ENCODE measurements around the gene APEX1.
A peak's percentile ranks its signal among the peaks of the same experiment; 100 is the strongest.
"Not testable (repeated sequence)": the region's sequence is repeated elsewhere in the genome, so short reads cannot be mapped to it uniquely, and the experiment has no call there.

APEX1 gene

DNA sequence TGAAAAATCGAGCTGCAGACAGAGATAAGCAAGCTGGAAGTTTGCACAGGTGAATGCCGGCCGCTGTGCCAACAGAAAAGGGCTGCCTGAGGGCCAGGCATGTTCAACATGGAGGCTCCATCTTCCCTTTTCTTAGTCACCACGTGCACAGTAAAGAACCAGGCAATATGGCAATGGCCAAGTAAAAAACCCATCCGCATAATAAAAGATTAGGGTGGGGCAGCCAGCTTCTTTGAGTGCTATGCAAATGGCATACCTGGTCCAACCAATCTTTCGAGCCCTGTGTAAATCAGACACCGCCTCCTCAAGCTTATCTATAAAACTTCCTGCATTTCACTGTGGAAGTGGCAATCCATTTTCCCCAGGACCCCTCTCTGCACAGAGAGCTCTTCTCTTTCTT, 30.9 kb downstream of the APEX1 start:
- no peaks in the 10 kb centered on the region for H3K27me3 Mint-ChIP-seq
- no peak for DNase-seq
- H3K27ac Mint-ChIP-seq: no peak overlapping the region
- no peaks in the 10 kb centered on the region for H3K9me3 Mint-ChIP-seq
- no peak for ATAC-seq
- peaks cover 45% of the 10 kb centered on the region for H3K4me1 Mint-ChIP-seq
- no peak overlapping the region for H3K4me3 Mint-ChIP-seq

DNA sequence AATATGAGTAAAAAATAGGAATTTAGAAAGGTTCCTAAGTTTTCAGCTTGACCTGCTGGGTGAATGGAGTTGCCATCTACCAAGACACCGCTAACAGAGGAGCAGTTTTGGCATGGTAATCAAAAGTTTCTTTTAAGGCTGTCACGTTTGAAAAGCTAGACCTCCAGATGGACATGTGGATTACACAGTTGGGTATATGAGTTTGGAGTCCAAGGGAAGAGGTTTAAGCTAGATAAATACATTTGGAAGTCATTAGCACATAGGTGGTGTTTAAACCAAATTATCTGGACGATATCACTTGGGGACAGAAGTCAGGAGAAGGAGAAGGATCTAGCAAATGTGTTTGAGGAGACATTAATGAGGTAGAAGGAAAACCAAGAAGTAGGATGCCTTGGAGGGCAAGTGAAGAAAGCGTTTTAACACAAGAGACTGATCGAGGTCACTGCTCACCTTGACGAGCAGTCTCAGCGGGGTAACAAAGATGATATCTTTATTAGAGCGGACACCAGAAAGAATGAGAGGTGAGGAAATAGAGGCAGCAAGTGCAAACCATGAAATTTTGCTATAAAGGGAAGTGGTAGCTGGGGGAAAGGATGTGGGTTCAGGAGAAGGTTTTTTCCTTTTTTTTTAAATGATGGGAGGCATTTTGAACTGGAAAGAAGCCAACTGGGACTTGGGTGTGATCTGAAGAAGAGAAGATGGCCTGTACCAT, 31.8 kb downstream of the APEX1 start:
- Mint-ChIP-seq H3K4me3 (peak overlapping the region; percentile 30 to 53), H3K4me1 (peaks cover 52% of the 10 kb centered on the region), H3K27me3 (no peaks in the 10 kb centered on the region), H3K9me3 (no peaks in the 10 kb centered on the region), H3K27ac (peak overlapping the region in 1 of 2 donors; percentile 47)
- no peak for ATAC-seq
- DNase-seq: no peak

DNA sequence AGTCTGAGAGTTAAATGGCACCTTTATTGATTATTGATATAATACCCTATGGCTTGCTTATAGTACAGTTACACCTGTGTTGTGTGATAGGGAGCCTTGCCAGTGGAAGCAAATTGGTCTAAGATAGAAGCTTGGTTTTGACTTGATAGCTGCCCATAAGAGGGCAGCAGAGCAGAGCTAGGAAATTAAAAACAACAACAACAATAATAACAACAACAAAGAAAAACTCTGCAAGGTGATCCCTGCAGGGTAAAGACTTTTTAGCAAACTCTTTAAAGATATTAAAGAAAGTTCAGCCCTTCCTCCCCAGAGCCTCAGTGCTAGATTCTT, 32.3 kb downstream of the APEX1 start:
- no peaks in the 10 kb centered on the region for H3K9me3 Mint-ChIP-seq
- H3K27ac Mint-ChIP-seq: no peak overlapping the region
- peaks cover 48% of the 10 kb centered on the region for H3K4me1 Mint-ChIP-seq
- H3K27me3 Mint-ChIP-seq: no peaks in the 10 kb centered on the region
- ATAC-seq (no peak), DNase-seq (no peak)
- H3K4me3 Mint-ChIP-seq: peak overlapping the region in 1 of 2 donors; percentile 53

- H3K27ac Mint-ChIP-seq: peak overlapping the region; percentile 49 to 55
- no peaks in the 10 kb centered on the region for H3K9me3 Mint-ChIP-seq
- H3K27me3 Mint-ChIP-seq: no peaks in the 10 kb centered on the region
- H3K4me1 Mint-ChIP-seq: peaks cover 56% of the 10 kb centered on the region
- peak; percentile 52 for ATAC-seq
- peak overlapping the region; percentile 34 to 69 for H3K4me3 Mint-ChIP-seq
- no peak for DNase-seq
Observed at GRCh38 chr14:20489093-20489994, 34.3 kb downstream of the APEX1 start.

GRCh38 chr14:20490563-20490962, 35.5 kb downstream of the APEX1 start:
- no peaks in the 10 kb centered on the region for H3K27me3 Mint-ChIP-seq
- peak overlapping the region in 1 of 2 donors; percentile 94 for H3K27ac Mint-ChIP-seq
- H3K4me1 Mint-ChIP-seq: peaks cover 62% of the 10 kb centered on the region
- DNase-seq (no peak), ATAC-seq (no peak)
- H3K4me3 Mint-ChIP-seq: peak overlapping the region; percentile 44 to 81
- H3K9me3 Mint-ChIP-seq: peaks cover 0 to 8% of the 10 kb centered on the region in 2 donors

DNA sequence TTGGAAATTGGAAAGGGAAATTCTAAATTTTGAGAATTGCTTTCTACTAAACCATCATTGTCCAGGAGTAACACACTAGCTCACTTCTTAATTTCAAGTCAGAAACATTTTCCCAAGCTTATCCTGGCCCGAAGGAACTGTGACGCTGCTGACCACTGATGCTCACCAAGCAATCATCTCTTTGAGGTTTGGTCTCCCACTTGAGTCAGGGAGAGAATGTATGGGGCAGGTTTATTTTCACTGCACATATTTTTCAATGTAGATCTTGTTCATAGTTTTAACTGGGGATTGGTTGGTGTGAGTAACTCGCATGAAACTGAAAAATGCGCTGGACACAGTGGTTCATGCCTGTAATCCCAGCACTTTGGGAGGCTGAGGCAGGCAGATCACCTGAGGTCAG, 37.5 kb downstream of the APEX1 start:
- H3K27ac Mint-ChIP-seq: peak overlapping the region in 1 of 2 donors; percentile 67
- DNase-seq (no peak), ATAC-seq (no peak)
- H3K27me3 Mint-ChIP-seq: no peaks in the 10 kb centered on the region
- H3K9me3 Mint-ChIP-seq: peaks cover 0 to 14% of the 10 kb centered on the region in 2 donors
- H3K4me1 Mint-ChIP-seq: peaks cover 58% of the 10 kb centered on the region
- no peak overlapping the region for H3K4me3 Mint-ChIP-seq

- H3K4me1 Mint-ChIP-seq: peaks cover 57% of the 10 kb centered on the region
- peak overlapping the region in 1 of 2 donors; percentile 91 for H3K27ac Mint-ChIP-seq
- no peak for ATAC-seq
- no peaks in the 10 kb centered on the region for H3K27me3 Mint-ChIP-seq
- no peak for DNase-seq
- H3K9me3 Mint-ChIP-seq: peaks cover 0 to 14% of the 10 kb centered on the region in 2 donors
- H3K4me3 Mint-ChIP-seq: peak overlapping the region in 1 of 2 donors; percentile 44
Observed at GRCh38 chr14:20493634-20494033, 38.6 kb downstream of the APEX1 start.

GRCh38 chr14:20494935-20495766, 40.1 kb downstream of the APEX1 start:
- H3K27me3 Mint-ChIP-seq: no peaks in the 10 kb centered on the region
- H3K4me1 Mint-ChIP-seq: peaks cover 54% of the 10 kb centered on the region
- ATAC-seq (peak; percentile 63), DNase-seq (no peak)
- no peak overlapping the region for H3K27ac Mint-ChIP-seq
- peak overlapping the region; percentile 47 to 55 for H3K4me3 Mint-ChIP-seq
- peaks cover 0 to 14% of the 10 kb centered on the region in 2 donors for H3K9me3 Mint-ChIP-seq

GRCh38 chr14:20498622-20499021, 43.6 kb downstream of the APEX1 start:
- peak overlapping the region in 1 of 2 donors; percentile 33 for H3K4me3 Mint-ChIP-seq
- peak; percentile 37 for ATAC-seq
- peak overlapping the region in 1 of 2 donors; percentile 73 for H3K27ac Mint-ChIP-seq

DNA sequence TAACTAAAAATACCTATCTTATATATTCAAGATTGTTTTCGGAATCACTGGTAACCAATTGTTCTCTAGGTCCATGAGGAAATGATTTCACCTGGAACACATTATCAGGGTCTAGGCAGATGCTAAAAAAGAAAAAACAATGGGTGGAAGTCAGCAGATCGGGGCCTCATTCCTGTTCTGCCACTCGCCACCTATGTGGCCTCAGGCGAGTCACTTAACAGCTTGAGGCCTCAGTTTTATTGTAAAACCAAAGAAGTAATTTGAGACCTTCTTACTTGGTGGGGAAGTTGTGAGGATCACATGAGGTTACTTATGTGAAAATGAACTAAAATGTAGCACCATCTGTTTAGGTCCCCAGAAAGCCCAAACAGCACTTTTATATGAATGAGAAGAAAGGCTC, 44.1 kb downstream of the APEX1 start:
- Mint-ChIP-seq H3K27me3 (no peaks in the 10 kb centered on the region), H3K9me3 (peaks cover 0 to 14% of the 10 kb centered on the region in 2 donors), H3K4me3 (no peak overlapping the region), H3K4me1 (peaks cover 28% of the 10 kb centered on the region), H3K27ac (no peak overlapping the region)
- ATAC-seq (peak; percentile 83), DNase-seq (no peak)

More at GRCh38 chr14:20498622-20499021, 43.6 kb downstream of the APEX1 start:
- H3K9me3 Mint-ChIP-seq: peaks cover 0 to 14% of the 10 kb centered on the region in 2 donors
- DNase-seq: no peak
- peaks cover 33% of the 10 kb centered on the region for H3K4me1 Mint-ChIP-seq
- H3K27me3 Mint-ChIP-seq: no peaks in the 10 kb centered on the region

DNA sequence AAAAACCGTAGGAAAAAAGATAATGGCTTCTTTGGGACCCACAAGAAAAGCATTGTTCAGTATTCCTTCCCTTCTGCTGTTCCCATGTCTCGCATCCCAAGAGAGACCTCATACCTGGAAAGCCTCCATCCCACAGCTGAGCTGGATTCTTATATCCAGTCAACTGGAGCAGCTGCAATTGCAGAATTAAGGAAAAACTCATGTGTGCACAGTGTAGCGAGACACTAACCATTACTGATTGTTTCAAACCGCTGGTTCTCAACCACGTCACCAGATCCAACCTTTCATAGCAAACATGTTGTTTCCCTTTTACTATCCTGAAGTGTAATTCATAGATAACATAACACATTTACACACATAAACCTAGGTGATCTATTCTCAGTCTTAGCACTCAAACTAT, 44.9 kb downstream of the APEX1 start:
- no peak overlapping the region for H3K4me3 Mint-ChIP-seq
- no peaks in the 10 kb centered on the region for H3K27me3 Mint-ChIP-seq
- ATAC-seq (no peak), DNase-seq (no peak)
- H3K27ac Mint-ChIP-seq: no peak overlapping the region
- peaks cover 0 to 13% of the 10 kb centered on the region in 2 donors for H3K9me3 Mint-ChIP-seq
- peaks cover 23% of the 10 kb centered on the region for H3K4me1 Mint-ChIP-seq

DNA sequence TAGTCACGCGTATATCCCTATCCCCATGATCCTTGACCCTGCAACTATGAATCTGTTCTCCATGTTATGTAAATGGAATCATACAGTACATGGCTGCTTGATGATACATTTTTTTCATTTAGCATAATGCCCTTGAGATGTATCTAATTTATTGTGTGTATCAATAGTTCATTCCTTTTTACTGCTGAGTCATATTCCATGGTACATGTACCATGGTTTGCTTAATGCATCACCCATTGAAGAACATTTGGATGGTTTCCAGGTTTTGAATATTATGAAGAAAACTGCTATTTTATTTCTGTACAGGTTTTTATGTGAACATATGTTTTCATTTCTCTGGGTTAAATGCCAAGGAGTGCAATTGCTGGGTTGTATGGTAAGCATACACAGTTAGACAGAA, 46.3 kb downstream of the APEX1 start:
- no peaks in the 10 kb centered on the region for H3K9me3 Mint-ChIP-seq
- DNase-seq (no peak), ATAC-seq (no peak)
- no peaks in the 10 kb centered on the region for H3K27me3 Mint-ChIP-seq
- H3K27ac Mint-ChIP-seq: no peak overlapping the region
- no peak overlapping the region for H3K4me3 Mint-ChIP-seq
- peaks cover 9% of the 10 kb centered on the region for H3K4me1 Mint-ChIP-seq

GRCh38 chr14:20503898-20504297, 48.9 kb downstream of the APEX1 start:
- H3K27ac Mint-ChIP-seq: no peak overlapping the region
- ATAC-seq: no peak

DNA sequence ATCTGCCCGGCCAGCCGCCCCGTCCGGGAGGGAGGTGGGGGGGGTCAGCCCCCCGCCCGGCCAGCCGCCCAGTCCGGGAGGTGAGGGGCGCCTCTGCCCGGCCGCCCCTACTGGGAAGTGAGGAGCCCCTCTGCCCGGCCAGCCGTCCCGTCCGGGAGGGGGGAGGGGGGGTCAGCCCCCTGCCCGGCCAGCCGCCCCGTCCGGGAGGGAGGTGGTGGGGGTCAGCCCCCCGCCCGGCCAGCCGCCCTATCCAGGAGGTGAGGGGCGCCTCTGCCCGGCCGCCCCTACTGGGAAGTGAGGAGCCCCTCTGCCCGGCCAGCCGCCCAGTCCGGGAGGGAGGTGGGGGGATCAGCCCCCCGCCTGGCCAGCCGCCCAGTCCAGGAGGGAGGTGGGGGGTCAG, 51.2 kb downstream of the APEX1 start:
- DNase-seq, H3K4me3 Mint-ChIP-seq, ATAC-seq, H3K27me3 Mint-ChIP-seq, H3K9me3 Mint-ChIP-seq, H3K4me1 Mint-ChIP-seq, H3K27ac Mint-ChIP-seq: not testable (repeated sequence)

More at GRCh38 chr14:20503898-20504297, 48.9 kb downstream of the APEX1 start:
- Mint-ChIP-seq H3K4me3 (no peak overlapping the region), H3K27me3 (no peaks in the 10 kb centered on the region), H3K4me1 (peaks cover 4% of the 10 kb centered on the region), H3K9me3 (no peaks in the 10 kb centered on the region)
- no peak for DNase-seq

- ATAC-seq, H3K27ac Mint-ChIP-seq, H3K9me3 Mint-ChIP-seq, H3K27me3 Mint-ChIP-seq, H3K4me3 Mint-ChIP-seq, DNase-seq, H3K4me1 Mint-ChIP-seq: not testable (repeated sequence)
Observed at GRCh38 chr14:20506752-20507151, 51.7 kb downstream of the APEX1 start.

Measured in stimulated activated naive CD8-positive, alpha-beta T cell treated with anti-CD3 and anti-CD28 coated beads, Interleukin-15, amount 100 ng/mL, for 72 hours (primary cell).